ENCODE measurements around the gene GTF3C2. TPM values are rescaled to one million over a fixed set of nuclear protein-coding genes. Genes with fewer than 3 reads are reported as not detected.

Gene GTF3C2
- polyA plus RNA-seq, 1 donor = 51.9 TPM

- Histone ChIP-seq H3K9me3 (ENCODE audit: control insufficient read depth, low read depth, low read length) (no peaks in the 10 kb centered on the region), H3K36me3 (ENCODE audit: control insufficient read depth, insufficient read depth, low read length) (no peaks in the 10 kb centered on the region), H3K4me1 (ENCODE audit: control insufficient read depth, insufficient read depth, low read length) (no peaks in the 10 kb centered on the region), H3K27me3 (ENCODE audit: control insufficient read depth, insufficient read depth, low read length) (peaks cover 51% of the 10 kb centered on the region), H3K4me3 (ENCODE audit: low read length) (no peak overlapping the region), H3K27ac (ENCODE audit: low read length) (no peak overlapping the region)
- DNase-seq = no peak
- WGBS (ENCODE audit: insufficient coverage, low lambda C conversion rate) = no CpG with 5 or more reads among the region's 3 CpGs
Measured at GRCh38 chr2:27280826-27281225, 75.7 kb downstream of the GTF3C2 start.

- no peaks in the 10 kb centered on the region for H3K36me3 ChIP-seq (ENCODE audit: control insufficient read depth, insufficient read depth, low read length)
- WGBS (ENCODE audit: insufficient coverage, low lambda C conversion rate) = no CpG with 5 or more reads among the region's 1 CpG
- H3K9me3 ChIP-seq (ENCODE audit: control insufficient read depth, low read depth, low read length) = no peaks in the 10 kb centered on the region
- H3K4me1 ChIP-seq (ENCODE audit: control insufficient read depth, insufficient read depth, low read length) = no peaks in the 10 kb centered on the region
- DNase-seq = no peak
- no peak overlapping the region for H3K27ac ChIP-seq (ENCODE audit: low read length)
- H3K27me3 ChIP-seq (ENCODE audit: control insufficient read depth, insufficient read depth, low read length) = peaks cover 43% of the 10 kb centered on the region
- no peak overlapping the region for H3K4me3 ChIP-seq (ENCODE audit: low read length)
Measured at GRCh38 chr2:27278010-27278409, 78.6 kb downstream of the GTF3C2 start.

Other genes starting within 250 kb of the GTF3C2 start
- 11.5 TPM for gene CGREF1, start 237.6 kb downstream of the GTF3C2 start, polyA plus RNA-seq
- gene ABHD1, start 232.9 kb downstream of the GTF3C2 start, polyA plus RNA-seq = 2.0 TPM
- gene PREB, start 222.1 kb downstream of the GTF3C2 start, polyA plus RNA-seq = 48.5 TPM
- gene PRR30, start 217.4 kb downstream of the GTF3C2 start, polyA plus RNA-seq = not detected
- gene TCF23, start 207.8 kb downstream of the GTF3C2 start, polyA plus RNA-seq = 0.10 TPM
- gene ATRAID, start 144.7 kb downstream of the GTF3C2 start, polyA plus RNA-seq = 131 TPM
- gene SLC5A6, start 144.5 kb downstream of the GTF3C2 start, polyA plus RNA-seq = 148 TPM
- 34.9 TPM for gene CAD, start 139.4 kb downstream of the GTF3C2 start, polyA plus RNA-seq
- gene SLC30A3, start 93.7 kb downstream of the GTF3C2 start, polyA plus RNA-seq = 0.57 TPM
- 0.19 TPM for gene DNAJC5G, start 81.3 kb downstream of the GTF3C2 start, polyA plus RNA-seq
- gene TRIM54, start 74.3 kb downstream of the GTF3C2 start, polyA plus RNA-seq = 0.60 TPM
- 3.4 TPM for gene UCN, start 48.3 kb downstream of the GTF3C2 start, polyA plus RNA-seq
- 99.6 TPM for gene MPV17, start 33.7 kb downstream of the GTF3C2 start, polyA plus RNA-seq
- gene EIF2B4, start 13.6 kb upstream of the GTF3C2 start, polyA plus RNA-seq = 39.7 TPM
- gene SNX17, start 13.9 kb upstream of the GTF3C2 start, polyA plus RNA-seq = 68.0 TPM
- gene ZNF513, start 24.0 kb upstream of the GTF3C2 start, polyA plus RNA-seq = 23.1 TPM
- 66.4 TPM for gene PPM1G, start 52.8 kb upstream of the GTF3C2 start, polyA plus RNA-seq
- 89.0 TPM for gene NRBP1, start 71.9 kb upstream of the GTF3C2 start, polyA plus RNA-seq
- gene KRTCAP3, start 85.6 kb upstream of the GTF3C2 start, polyA plus RNA-seq = 55.5 TPM
- gene IFT172, start 133.0 kb upstream of the GTF3C2 start, polyA plus RNA-seq = 30.7 TPM
- gene FNDC4, start 138.4 kb upstream of the GTF3C2 start, polyA plus RNA-seq = 4.2 TPM
- gene GCKR, start 140.1 kb upstream of the GTF3C2 start, polyA plus RNA-seq = 2.9 TPM
- gene ZNF512, start 226.3 kb upstream of the GTF3C2 start, polyA plus RNA-seq = 36.7 TPM

Data from large intestine (tissue), 3 donors.